Psoas muscle (tissue), 8 donors: ENCODE measurements around the gene IFT74. TPM values are rescaled to one million over a fixed set of nuclear protein-coding genes. Genes with fewer than 3 reads are reported as not detected.

Source experiments
- ATAC-seq, 4 donors: fragments of 200-7000 bp; cut with Tn5 transposase; one replicate each; pipeline ENCODE4 v1.9.1; 2020; ENCODE audit warnings: moderate library complexity in 3 of 4, mild to moderate bottlenecking in 2 of 4
- DNase-seq, 2 donors: peaks; one replicate each; pipeline ENCODE4 v3.0.0-alpha.2; 2020
- H3K27ac ChIP-seq: fragments of 200-600 bp; one replicate; pipeline ENCODE4 v1.8.0; 2022
- H3K27me3 ChIP-seq, 3 donors: fragments of 200-600 bp in 1 of 3; one replicate each; pipeline versions ENCODE4 v1.6.1 to v1.8.0; 2013 to 2022; ENCODE audit warnings: low read length in 2 of 3, mild to moderate bottlenecking in 2 of 3, moderate library complexity in 1 of 3; ENCODE audit not compliant: insufficient read depth in 3 of 3
- H3K36me3 ChIP-seq, 2 donors: fragments of 200-600 bp in 1 of 2; one replicate each; pipeline versions ENCODE4 v1.6.1 to v1.8.0; 2013 to 2022; ENCODE audit warnings: low read depth in 1 of 2, mild to moderate bottlenecking in 1 of 2, moderate library complexity in 1 of 2; ENCODE audit not compliant: insufficient read depth in 1 of 2
- H3K4me1 ChIP-seq: fragments of 200-600 bp; one replicate; pipeline ENCODE4 v1.8.0; 2022
- H3K4me3 ChIP-seq: fragments of 200-600 bp; one replicate; pipeline ENCODE4 v1.8.0; 2022; ENCODE audit warnings: mild to moderate bottlenecking
- H3K9me3 ChIP-seq: fragments of 200-600 bp; one replicate; pipeline ENCODE4 v1.8.0; 2022
- WGBS, 3 donors: extraction: QIAGEN DNeasy Blood & Tissue Kit; methylation state at CpG; one replicate each; pipeline versions ENCODE4 v1.1.6 to v1.1.7; 2013; 5-methylcytosine and 5-hydroxymethylcytosine counted together
- intact Hi-C, 2 donors: fragments of 100-400 bp; cut with DNase I; formaldehyde crosslinking; loops; one replicate each; pipeline versions ENCODE4 v1.11.0 to v1.14.2; 2022
- polyA plus RNA-seq, 3 donors: library from polyadenylated mRNA; stranded (reverse); fragments of 200-250 nt; gene quantifications; one replicate each; pipeline ENCODE4 v1.2.3, GENCODE V29; 2013
- total RNA-seq, 4 donors: library from RNA; stranded (reverse); fragmentation: NEBNext Ultra II Directional in 2 of 4; extraction: Animal tissue kit (Norgen Biotek cat#: 25700) in 2 of 4; gene quantifications; one replicate each; pipeline versions ENCODE4 v1.2.1 to v1.2.4, GENCODE V29; 2021 to 2023
- TF ChIP-seq, protein P1 (sequence below): fragments of 200-600 bp; IDR thresholded peaks from one replicate; pipeline ENCODE4 v1.8.0; 2022; ENCODE audit warnings: antibody characterized with exemption
- donor health status: healthy with polysubstance abuse.
- donor health status: DM: no; HTN: no; CAD: no; lungs with moderate emphysema.
- donor health status: Bipolar disorder and iron deficiency.
- donor health status: healthy.
- donor health status: DM: yes; HTN: yes; CAD: no.
- donor health status: DM: no; HTN: no; CAD: no.
- donor health status: DM: no; HTN: no; CAD: no.
- donor health status: DM: yes; HTN: yes; CAD: no.

The IFT74 gene
- total and polyA plus RNA-seq, 7 donors = 3.1 to 14.2 (median 7.9) TPM

- WGBS, 3 donors = 96 to 98% (median 97%) methylated on average over 2 of the region's 2 CpGs
- H3K36me3 ChIP-seq = peaks cover 0 to 5% of the 10 kb centered on the region in 2 donors
- no peaks in the 10 kb centered on the region for H3K27me3 ChIP-seq
- intact Hi-C loops = no loop called here
- TF ChIP-seq, protein P1, sequence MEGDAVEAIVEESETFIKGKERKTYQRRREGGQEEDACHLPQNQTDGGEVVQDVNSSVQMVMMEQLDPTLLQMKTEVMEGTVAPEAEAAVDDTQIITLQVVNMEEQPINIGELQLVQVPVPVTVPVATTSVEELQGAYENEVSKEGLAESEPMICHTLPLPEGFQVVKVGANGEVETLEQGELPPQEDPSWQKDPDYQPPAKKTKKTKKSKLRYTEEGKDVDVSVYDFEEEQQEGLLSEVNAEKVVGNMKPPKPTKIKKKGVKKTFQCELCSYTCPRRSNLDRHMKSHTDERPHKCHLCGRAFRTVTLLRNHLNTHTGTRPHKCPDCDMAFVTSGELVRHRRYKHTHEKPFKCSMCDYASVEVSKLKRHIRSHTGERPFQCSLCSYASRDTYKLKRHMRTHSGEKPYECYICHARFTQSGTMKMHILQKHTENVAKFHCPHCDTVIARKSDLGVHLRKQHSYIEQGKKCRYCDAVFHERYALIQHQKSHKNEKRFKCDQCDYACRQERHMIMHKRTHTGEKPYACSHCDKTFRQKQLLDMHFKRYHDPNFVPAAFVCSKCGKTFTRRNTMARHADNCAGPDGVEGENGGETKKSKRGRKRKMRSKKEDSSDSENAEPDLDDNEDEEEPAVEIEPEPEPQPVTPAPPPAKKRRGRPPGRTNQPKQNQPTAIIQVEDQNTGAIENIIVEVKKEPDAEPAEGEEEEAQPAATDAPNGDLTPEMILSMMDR = no peak
- DNase-seq (no peak), ATAC-seq (no peak)
- H3K27ac ChIP-seq = no peak overlapping the region
- no peak overlapping the region for H3K4me3 ChIP-seq
- no peaks in the 10 kb centered on the region for H3K9me3 ChIP-seq
- H3K4me1 ChIP-seq = no peaks in the 10 kb centered on the region
These were observed 87.0 kb downstream of the IFT74 start for GRCh38 chr9:27043176-27043575.

- intact Hi-C loops = no loop called here
- 68 to 76% (median 74%) methylated on average over 4 of the region's 4 CpGs for WGBS, 3 donors
- H3K27ac ChIP-seq = no peak overlapping the region
These were observed 90.9 kb downstream of the IFT74 start for GRCh38 chr9:27047136-27047535.

GRCh38 chr9:27053369-27054022 is 97.3 kb downstream of the IFT74 start:
- 48 to 52% (median 51%) methylated on average over 6 of the region's 6 CpGs for WGBS, 3 donors
- no peaks in the 10 kb centered on the region for H3K27me3 ChIP-seq
- no peaks in the 10 kb centered on the region for H3K4me1 ChIP-seq
- TF ChIP-seq, protein P1 = no peak
- peaks cover 0 to 14% of the 10 kb centered on the region in 2 donors for H3K36me3 ChIP-seq
- no peak overlapping the region for H3K4me3 ChIP-seq
- no peak overlapping the region for H3K27ac ChIP-seq
- H3K9me3 ChIP-seq = no peaks in the 10 kb centered on the region
- ATAC-seq (no peak), DNase-seq (no peak)
- intact Hi-C loops = no loop called here

More at GRCh38 chr9:27047136-27047535, 90.9 kb downstream of the IFT74 start:
- ATAC-seq (no peak), DNase-seq (no peak)
- no peak overlapping the region for H3K4me3 ChIP-seq
- H3K27me3 ChIP-seq = no peaks in the 10 kb centered on the region
- H3K36me3 ChIP-seq = peaks cover 0 to 9% of the 10 kb centered on the region in 2 donors
- no peaks in the 10 kb centered on the region for H3K9me3 ChIP-seq
- TF ChIP-seq, protein P1 = no peak
- no peaks in the 10 kb centered on the region for H3K4me1 ChIP-seq

DNA sequence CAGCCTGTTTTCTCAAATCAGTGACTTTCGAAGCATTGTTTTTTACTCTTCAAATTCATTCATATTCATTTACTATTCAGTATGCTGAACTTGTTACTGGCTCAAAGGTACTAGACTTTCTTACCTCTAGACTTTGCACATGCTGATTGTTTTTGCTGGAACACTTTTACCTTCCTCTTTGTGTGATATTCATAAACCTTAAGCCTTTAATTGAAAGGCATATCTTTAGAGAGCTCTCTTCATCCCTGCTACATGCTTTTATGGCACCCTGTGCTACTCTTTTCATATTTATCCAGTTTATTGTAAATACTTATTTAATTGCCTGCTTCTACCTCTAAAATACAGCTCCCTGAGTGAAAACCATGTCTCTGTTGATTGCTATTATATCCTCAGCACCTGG is 97.9 kb downstream of the IFT74 start:
- intact Hi-C loops = no loop called here
- 96 to 100% (median 100%) methylated on average over 1 of the region's 1 CpG for whole genome bisulfite sequencing, 3 donors
- Histone ChIP-seq H3K27me3 (no peaks in the 10 kb centered on the region), H3K9me3 (no peaks in the 10 kb centered on the region), H3K4me3 (no peak overlapping the region), H3K4me1 (no peaks in the 10 kb centered on the region), H3K36me3 (peaks cover 0 to 12% of the 10 kb centered on the region in 2 donors), H3K27ac (no peak overlapping the region)
- ATAC-seq (no peak), DNase-seq (no peak)
- TF ChIP-seq, protein P1 = no peak

DNA sequence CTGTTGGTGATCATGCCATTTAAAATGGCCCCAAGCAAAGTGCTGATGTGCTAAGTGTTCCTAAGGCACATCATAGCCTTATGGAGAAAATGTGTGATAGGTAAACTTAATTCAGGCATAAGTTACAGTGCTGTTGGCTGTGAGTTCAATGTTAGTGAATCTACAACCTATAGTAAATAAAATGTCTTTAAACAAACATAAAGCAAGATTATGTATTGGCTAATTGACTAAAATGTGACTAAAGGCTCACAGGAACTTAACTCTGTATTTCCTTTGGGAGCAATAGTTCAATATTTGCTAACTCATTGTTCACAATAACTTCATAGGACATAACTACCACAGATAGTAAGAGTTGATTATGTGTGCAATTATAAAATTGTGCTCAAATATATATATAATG is 98.6 kb downstream of the IFT74 start:
- no peaks in the 10 kb centered on the region for H3K4me1 ChIP-seq
- H3K27ac ChIP-seq = no peak overlapping the region
- peaks cover 0 to 12% of the 10 kb centered on the region in 2 donors for H3K36me3 ChIP-seq
- H3K27me3 ChIP-seq = no peaks in the 10 kb centered on the region
- intact Hi-C loops = no loop called here
- ATAC-seq (no peak), DNase-seq (no peak)
- TF ChIP-seq, protein P1 = no peak
- H3K9me3 ChIP-seq = no peaks in the 10 kb centered on the region
- no peak overlapping the region for H3K4me3 ChIP-seq
